ENCODE results near the gene ELFN2. TPM values are rescaled to one million over a fixed set of nuclear protein-coding genes. Genes with fewer than 3 reads are reported as not detected.
"Not testable (repeated sequence)": the region's sequence is repeated elsewhere in the genome, so short reads cannot be mapped to it uniquely, and the experiment has no call there.

ELFN2 gene
- not detected for polyA plus RNA-seq (2012; ENCODE audit: missing spikeins)

DNA sequence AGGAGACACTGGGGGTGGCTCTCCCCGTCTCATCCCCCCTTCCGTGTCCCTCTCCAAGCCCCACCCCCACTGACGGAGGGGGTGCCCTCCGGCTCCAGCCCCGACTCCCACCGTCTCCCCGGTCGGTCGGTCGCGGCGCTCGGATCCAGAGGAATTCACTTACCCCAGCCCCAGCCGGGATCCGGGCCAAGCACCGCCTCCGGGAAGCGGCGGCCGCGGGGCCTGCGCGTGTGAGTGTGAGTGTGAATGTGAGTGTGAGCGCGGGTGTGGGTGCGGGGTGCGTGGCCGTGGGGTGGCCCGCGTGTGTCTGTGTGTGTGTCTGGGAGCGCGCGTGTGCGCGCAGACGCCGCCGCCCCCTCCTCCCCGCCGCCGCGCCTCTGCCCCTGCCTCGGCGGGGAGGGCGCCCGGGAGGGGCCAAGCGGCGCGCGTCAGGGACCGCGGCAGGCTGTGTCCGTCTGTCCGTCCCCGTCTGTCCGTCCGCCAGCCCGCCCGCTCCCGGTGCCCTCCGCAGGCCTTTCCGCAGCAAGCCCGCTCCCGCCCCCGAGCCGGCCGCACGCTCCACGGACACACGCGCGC is at the start of gene ELFN2:
Gene ELFN2, minus strand, starts transcription at position 345 of the 576 bp plus-strand sequence. CDS start 51,945 bp downstream, outside the sequence.
- TF ChIP-seq POLR2A (IDR thresholded peaks at IDR 0.05; ENCODE audit: low read depth, low read length) (no peak), TAF1 (IDR thresholded peaks at IDR 0.05; ENCODE audit: borderline replicate concordance, low read depth, low read length) (no peak), POLR2AphosphoS5 (IDR thresholded peaks at IDR 0.05; ENCODE audit: low read depth, low read length) (no peak)
- DNase-seq (ENCODE audit: insufficient read length) (no peak), FAIRE-seq (no peak)

- FAIRE-seq (no peak), DNase-seq (ENCODE audit: insufficient read length) (no peak)
- TF ChIP-seq POLR2A (IDR thresholded peaks at IDR 0.05; ENCODE audit: low read depth, low read length), result no peak
- TF ChIP-seq POLR2AphosphoS5 (IDR thresholded peaks at IDR 0.05; ENCODE audit: low read depth, low read length), result no peak
- no peak for TF ChIP-seq TAF1 (IDR thresholded peaks at IDR 0.05; ENCODE audit: borderline replicate concordance, low read depth, low read length)
Measured at GRCh38 chr22:37476389-37477329, 49.4 kb upstream of the ELFN2 start.

- TF ChIP-seq POLR2AphosphoS5 (IDR thresholded peaks at IDR 0.05; ENCODE audit: low read depth, low read length) (no peak), TAF1 (IDR thresholded peaks at IDR 0.05; ENCODE audit: borderline replicate concordance, low read depth, low read length) (no peak), POLR2A (IDR thresholded peaks at IDR 0.05; ENCODE audit: low read depth, low read length) (no peak)
- FAIRE-seq, result no peak
- DNase-seq (ENCODE audit: insufficient read length), result no peak
Measured at GRCh38 chr22:37474447-37475090, 47.3 kb upstream of the ELFN2 start.

DNA sequence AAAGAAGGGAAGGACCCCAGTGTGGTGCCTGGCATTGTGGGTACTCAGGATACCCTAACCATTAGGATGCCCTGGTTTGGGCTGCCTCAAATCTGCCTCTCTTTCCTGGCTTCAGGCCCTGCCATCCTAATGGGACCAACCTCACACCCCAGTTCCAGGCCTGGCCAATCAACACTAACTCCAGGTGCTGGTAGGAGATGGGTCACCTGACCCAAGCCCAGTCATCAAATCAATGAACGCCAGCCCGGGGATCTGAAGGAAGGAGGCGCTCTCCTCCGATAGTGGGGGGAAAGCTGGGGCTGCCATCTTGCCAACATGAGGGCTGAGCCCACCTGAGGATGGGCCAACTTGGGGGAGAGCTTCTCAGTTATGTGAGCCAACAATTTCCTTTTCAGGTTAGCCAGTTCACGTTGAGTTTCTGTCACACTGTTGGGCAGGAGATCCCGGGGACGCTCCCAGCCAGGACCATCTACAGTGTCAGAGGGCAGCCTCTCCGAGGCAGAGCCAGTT is 46.2 kb upstream of the ELFN2 start:
- no peak for FAIRE-seq
- TF ChIP-seq TAF1 (IDR thresholded peaks at IDR 0.05; ENCODE audit: borderline replicate concordance, low read depth, low read length) (no peak), POLR2AphosphoS5 (IDR thresholded peaks at IDR 0.05; ENCODE audit: low read depth, low read length) (no peak), POLR2A (IDR thresholded peaks at IDR 0.05; ENCODE audit: low read depth, low read length) (no peak)
- DNase-seq (ENCODE audit: insufficient read length), result no peak

GRCh38 chr22:37472418-37473006 is 45.2 kb upstream of the ELFN2 start:
- TF ChIP-seq POLR2A (IDR thresholded peaks at IDR 0.05; ENCODE audit: low read depth, low read length) (no peak), TAF1 (IDR thresholded peaks at IDR 0.05; ENCODE audit: borderline replicate concordance, low read depth, low read length) (no peak), POLR2AphosphoS5 (IDR thresholded peaks at IDR 0.05; ENCODE audit: low read depth, low read length) (no peak)
- FAIRE-seq (no peak), DNase-seq (ENCODE audit: insufficient read length) (peak; percentile 61)

GRCh38 chr22:37471727-37472417 is 44.6 kb upstream of the ELFN2 start:
- FAIRE-seq (no peak), DNase-seq (ENCODE audit: insufficient read length) (no peak)
- TF ChIP-seq TAF1 (IDR thresholded peaks at IDR 0.05; ENCODE audit: borderline replicate concordance, low read depth, low read length) (no peak), POLR2A (IDR thresholded peaks at IDR 0.05; ENCODE audit: low read depth, low read length) (no peak), POLR2AphosphoS5 (IDR thresholded peaks at IDR 0.05; ENCODE audit: low read depth, low read length) (no peak)

GRCh38 chr22:37470087-37470445 is 42.8 kb upstream of the ELFN2 start:
- FAIRE-seq (no peak), DNase-seq (ENCODE audit: insufficient read length) (no peak)
- TF ChIP-seq POLR2AphosphoS5 (IDR thresholded peaks at IDR 0.05; ENCODE audit: low read depth, low read length) (no peak), TAF1 (IDR thresholded peaks at IDR 0.05; ENCODE audit: borderline replicate concordance, low read depth, low read length) (no peak), POLR2A (IDR thresholded peaks at IDR 0.05; ENCODE audit: low read depth, low read length) (no peak)

DNA sequence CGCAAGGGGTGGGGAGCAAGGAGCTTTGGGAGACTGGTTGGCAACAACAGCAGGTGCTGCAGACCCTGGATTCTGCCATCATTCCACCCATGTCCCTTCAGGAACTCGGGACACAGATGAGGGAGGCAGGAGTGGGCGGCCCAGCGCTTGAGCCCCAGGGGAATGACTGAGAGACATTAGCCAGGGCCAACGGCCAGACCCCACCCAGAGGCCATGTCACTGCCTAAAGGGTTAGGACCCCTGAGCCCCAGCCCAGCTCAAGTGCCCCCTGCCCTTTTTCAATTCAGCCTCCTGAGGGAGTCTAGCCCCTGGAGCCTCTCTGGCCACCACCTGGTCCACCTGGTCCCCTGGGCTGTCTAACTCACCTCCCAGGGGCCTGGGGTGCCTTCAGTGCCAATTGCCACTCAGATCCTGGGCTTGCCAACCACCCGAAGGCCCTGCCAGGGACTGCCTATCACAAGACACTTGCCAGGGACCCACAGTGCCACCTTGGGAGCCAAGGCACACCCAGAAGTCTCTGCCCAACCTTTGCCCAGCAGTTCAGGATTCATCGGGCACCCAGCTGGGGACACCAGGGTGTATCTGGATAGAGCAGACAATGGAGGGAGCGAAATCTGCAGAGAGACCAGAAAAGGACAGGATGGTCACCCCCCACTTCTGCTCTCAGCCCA is 42.3 kb upstream of the ELFN2 start:
- no peak for DNase-seq (ENCODE audit: insufficient read length)
- no peak for TF ChIP-seq POLR2A (IDR thresholded peaks at IDR 0.05; ENCODE audit: low read depth, low read length)
- no peak for TF ChIP-seq POLR2AphosphoS5 (IDR thresholded peaks at IDR 0.05; ENCODE audit: low read depth, low read length)
- TF ChIP-seq TAF1 (IDR thresholded peaks at IDR 0.05; ENCODE audit: borderline replicate concordance, low read depth, low read length), result no peak
- no peak for FAIRE-seq

GRCh38 chr22:37468201-37468695 is 41.0 kb upstream of the ELFN2 start:
- not testable (repeated sequence) for DNase-seq (ENCODE audit: insufficient read length); FAIRE-seq

DNA sequence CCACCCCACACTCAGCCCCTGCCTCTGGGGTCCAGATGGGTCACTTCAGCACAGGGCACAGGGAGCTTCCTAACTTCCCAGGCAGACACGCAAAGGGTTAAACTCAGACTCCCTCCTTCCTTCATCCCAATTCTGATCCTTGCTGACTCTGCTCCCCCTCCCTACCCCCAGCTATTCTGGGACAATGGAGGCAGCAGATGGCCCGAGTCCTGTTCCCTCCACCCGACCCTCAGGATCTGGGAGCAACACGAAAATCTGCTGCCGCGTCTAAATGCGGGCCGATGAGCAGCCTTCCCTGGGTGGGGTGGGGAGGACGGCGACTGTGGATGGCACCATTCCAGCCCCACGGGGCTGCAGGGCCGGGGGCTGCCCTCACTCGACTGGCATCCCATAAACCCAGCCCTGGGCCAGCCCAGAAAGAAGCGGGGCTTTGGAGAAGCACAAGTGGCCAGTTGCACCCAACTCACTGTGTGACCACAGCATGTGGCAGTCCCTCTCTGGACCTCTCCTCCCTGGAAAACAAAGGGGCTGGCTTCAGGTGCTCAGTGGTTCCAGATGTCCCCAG is 40.2 kb upstream of the ELFN2 start:
- no peak for FAIRE-seq
- 0 out of 2 replicates have a peak, but pooled peaks have one; percentile 29 for TF ChIP-seq POLR2AphosphoS5 (IDR thresholded peaks at IDR 0.05; ENCODE audit: low read depth, low read length)
- TF ChIP-seq POLR2A (IDR thresholded peaks at IDR 0.05; ENCODE audit: low read depth, low read length), result 0 out of 2 replicates have a peak, but pooled peaks have one; percentile 24
- no peak for TF ChIP-seq TAF1 (IDR thresholded peaks at IDR 0.05; ENCODE audit: borderline replicate concordance, low read depth, low read length)
- no peak for DNase-seq (ENCODE audit: insufficient read length)
